Endometrium (tissue), 2 donors: ENCODE results near the gene NPAS2.

Experiments
- FAIRE-seq: peaks from 2 replicates; lab custom pipeline; 2012; peaks lifted over from hg19 to GRCh38; lab: Jason Lieb, UNC
- donor health status: control.
- donor health status: control.

NPAS2 gene

DNA sequence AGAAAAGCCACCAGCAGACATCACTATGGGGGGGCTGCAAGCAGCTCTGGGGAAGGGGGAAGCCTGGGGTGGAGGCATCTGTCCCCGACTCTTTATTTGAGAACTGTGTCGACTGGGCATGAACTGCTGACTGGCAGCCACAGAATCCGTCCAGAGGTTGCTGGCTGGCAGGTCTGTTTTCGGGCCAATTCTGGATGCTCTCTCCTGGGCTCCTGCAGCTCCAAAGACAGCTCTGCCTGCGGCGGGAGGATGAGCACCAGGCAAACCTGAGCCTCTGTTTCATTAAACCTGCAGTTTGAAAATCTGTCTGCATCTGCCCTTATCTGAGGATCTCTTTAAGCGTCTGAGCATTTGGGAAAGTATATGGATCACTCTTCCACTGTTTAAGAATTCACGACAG, 147.8 kb downstream of the NPAS2 start:
- no peak for FAIRE-seq

DNA sequence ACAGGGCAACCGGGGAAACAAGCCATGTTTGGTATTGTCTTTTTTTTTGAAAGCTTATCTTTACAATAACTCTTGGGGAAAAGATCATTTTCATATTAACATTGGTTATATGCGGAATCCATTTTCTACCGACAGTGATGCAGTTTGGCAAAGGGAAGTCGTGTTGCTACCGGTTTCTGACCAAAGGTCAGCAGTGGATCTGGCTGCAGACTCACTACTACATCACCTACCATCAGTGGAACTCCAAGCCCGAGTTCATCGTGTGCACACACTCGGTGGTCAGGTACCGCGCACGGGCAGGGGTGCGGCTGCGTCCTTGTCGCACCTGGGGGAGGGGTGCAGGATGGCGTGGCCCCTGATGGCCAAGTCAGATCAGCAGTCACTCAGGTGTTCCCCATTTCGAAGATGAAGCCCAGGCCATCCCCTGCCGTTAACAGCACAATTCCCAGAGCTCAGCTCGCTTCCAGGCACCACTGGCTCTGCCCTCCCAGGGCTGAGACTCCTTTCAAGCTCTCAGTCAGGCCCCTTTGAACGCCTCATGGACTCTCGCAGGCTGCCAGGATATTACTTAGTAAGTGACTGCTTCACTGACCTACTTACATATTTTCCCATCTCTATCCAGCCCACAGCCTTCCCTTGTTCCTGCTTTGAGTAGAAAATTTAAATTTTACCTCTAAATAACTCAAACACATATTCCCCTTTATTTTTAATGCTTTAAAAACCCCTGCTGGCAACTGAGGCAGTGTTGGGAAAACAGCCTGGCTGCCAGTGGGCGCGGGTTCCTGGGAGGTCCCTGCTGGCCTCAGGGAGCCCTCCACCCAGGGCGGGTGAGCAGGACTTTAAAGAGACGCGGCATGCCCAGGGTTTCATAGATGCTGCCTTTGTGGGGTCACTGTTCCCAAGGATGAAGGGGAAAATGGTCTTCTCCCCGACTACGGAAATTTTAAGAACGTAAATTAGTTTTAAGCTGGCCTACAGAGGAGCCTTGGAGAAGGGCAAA, 148.5 kb downstream of the NPAS2 start:
- FAIRE-seq = no peak

DNA sequence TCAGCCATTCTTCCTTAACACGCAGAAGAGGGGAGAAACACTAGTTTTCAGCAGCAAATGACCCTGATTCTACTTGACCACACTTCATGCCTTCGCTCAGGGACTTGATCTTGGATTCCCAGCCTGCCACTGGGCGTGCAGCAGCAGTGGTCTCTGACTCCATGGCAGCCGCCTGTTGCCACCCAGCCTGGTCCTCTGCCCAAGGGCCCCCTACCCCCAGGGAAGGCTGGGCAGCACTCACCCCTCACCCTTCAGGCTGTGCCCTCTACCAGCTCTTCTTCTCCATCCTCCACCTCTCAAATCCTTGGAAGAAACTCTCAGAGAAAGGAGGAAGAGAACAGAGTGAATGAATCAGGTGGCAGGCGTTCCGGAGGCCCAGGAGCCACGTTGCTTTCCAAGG, 150.1 kb downstream of the NPAS2 start:
- no peak for FAIRE-seq

- FAIRE-seq = no peak
Observed at GRCh38 chr2:100971221-100971620, 151.3 kb downstream of the NPAS2 start.

- no peak for FAIRE-seq
Observed at GRCh38 chr2:100972452-100972851, 152.5 kb downstream of the NPAS2 start.

GRCh38 chr2:100974712-100975520, 155.0 kb downstream of the NPAS2 start:
- no peak for FAIRE-seq

- FAIRE-seq = no peak
Observed at GRCh38 chr2:100975521-100975785, 155.5 kb downstream of the NPAS2 start.

- FAIRE-seq = no peak
Observed at GRCh38 chr2:100976061-100976460, 156.1 kb downstream of the NPAS2 start.

DNA sequence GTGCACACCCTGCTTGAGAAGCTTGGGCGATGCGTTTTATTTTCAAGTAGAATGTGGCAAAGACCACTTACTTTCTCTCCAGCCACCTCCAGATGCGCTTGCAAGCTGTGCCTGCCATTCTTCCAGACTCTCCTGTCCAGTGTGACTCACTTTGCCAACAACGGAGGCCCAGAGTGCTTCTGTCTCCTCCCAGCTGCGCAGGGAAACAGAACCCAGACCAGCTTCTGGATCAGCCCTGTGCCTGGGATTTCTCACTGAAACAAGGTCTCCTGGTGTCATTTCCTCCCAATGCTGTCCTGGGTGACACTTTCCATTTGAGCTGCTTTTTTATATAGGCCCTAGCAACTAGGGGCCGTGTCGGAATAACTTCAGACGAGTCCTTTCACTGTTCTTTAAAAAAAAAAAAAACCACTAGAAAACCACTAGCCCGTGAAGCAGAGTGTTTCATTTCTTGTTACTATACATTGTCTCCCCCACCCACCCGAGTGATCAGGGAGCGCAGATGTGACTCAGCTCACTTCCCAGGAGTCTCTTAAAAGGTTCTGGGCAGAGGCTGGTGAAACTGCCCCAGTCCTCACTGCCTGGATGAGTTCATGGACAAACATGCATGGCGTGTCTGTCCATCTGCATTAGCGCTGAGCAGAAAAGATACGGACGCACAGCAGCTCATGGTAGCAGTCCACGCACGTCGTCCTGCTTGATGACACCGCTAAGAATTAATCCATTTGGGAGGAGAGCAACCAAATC, 156.9 kb downstream of the NPAS2 start:
- FAIRE-seq = no peak

GRCh38 chr2:100977511-100977910, 157.6 kb downstream of the NPAS2 start:
- no peak for FAIRE-seq

DNA sequence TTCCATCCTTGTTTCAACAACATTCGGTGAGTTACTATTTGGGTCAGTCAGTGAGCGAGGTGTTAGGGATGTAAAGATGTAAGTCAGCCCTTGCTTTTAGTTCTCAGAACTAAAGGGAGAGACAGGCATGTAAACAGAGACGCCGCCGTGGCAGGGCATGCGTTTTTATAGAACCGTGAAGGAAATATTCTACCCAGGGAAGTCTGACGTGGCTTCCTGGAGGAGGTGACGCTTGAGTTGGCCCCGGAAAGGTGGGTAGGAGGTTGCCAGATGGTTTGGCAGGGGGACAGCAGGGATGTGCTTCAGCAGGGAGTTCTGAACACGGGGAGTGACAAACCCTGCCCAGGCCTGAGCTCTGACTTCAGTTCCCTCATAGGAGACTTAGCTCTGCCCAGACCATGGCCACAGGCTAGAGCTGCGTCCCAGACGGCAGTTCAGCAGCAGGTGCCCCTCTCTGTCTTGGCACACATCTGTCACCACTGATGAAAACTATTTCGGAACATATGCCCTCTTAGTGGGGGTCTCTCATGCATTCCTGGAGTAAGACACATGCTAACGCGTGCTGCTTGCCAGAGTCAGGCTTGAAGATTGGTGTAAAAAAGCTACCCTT, 158.7 kb downstream of the NPAS2 start:
- no peak for FAIRE-seq

- FAIRE-seq = no peak
Observed at GRCh38 chr2:100980046-100980445, 160.1 kb downstream of the NPAS2 start.

DNA sequence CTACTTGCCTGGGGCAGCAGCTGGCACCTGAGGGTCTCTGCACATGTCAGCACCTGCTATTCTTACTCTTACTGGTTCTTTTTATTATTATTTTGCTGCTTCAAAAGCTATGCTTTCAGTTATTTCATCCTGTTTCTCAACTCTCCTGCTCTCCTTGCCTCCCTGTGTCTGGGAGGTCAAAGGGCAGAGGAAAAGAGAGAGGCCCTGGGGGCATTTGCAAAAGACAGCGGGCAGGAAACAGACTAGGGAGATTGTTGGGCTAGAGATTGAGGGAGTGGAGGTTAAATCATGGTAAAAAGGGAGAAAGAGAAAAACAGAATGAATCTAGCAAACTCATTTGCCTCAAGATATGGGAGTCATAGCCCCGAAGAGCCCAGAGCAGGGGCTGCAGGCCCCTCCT, 161.1 kb downstream of the NPAS2 start:
- no peak for FAIRE-seq

- FAIRE-seq = no peak
Observed at GRCh38 chr2:100982431-100982861, 162.5 kb downstream of the NPAS2 start.

- no peak for FAIRE-seq
Observed at GRCh38 chr2:100983201-100983600, 163.3 kb downstream of the NPAS2 start.

DNA sequence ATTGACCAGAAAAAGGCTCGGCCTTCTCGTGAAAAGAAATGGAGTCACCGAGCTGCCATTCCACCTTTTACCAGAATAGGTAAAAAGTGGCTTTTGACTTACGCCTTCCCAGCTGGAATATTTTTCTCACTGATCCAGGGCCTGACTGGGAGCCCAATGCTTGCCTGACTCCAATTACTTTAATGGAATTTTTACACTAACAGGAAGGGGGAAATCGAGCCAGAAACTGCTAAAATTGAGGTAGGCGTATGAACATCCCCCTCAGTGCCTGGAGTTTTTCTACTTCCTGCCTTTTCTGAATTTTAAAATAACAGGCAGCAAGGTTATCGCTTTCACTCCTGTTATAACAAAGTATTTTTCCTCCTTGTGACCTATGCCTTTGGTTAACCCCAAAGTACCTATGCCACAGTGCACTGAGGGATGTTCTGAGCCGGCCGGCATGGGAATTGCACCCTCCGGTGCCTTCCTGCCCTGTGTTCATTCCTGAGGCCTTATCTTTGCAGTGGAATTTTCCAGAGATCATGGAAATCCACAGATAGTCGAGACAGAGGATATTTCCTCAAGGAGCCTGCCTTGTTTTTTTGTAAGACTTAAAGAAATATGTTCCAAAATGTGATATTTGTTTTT, 163.9 kb downstream of the NPAS2 start:
- no peak for FAIRE-seq

GRCh38 chr2:100984892-100985307, 165.0 kb downstream of the NPAS2 start:
- no peak for FAIRE-seq

DNA sequence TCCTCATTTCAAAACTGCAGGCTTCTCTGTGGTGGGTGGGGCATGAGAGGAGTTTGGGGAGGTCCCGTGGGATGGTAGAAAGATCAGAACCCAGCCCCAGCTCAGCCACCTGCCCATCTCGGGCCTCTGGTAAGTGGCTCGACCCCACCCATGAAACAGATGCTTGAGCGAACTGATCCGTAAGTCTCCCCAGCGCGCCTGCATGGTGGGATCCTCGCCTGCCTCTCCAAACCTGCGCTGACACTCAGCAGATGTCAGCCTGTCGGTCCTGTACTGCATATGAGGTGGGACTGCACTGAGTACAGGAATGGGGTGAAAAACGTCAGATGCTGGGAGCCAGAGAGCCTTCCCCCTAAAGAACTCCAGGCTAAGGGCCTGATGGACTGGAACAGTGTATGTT, 166.2 kb downstream of the NPAS2 start:
- FAIRE-seq = no peak

- no peak for FAIRE-seq
Observed at GRCh38 chr2:100987536-100987935, 167.6 kb downstream of the NPAS2 start.

DNA sequence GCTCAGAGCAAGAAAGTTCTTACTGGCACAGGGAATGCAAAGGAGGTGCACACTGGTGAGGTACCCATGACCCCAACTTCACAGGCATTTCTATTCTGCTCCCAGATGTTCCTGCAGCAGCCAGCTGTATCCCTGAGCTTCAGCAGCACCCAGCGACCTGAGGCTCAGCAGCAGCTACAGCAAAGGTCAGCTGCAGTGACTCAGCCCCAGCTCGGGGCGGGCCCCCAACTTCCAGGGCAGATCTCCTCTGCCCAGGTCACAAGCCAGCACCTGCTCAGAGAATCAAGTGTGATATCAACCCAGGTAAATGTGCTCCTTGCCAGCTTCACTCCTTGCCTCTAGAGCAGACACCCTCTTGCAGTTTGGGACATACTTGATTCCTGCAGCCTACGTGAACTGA, 168.0 kb downstream of the NPAS2 start:
- FAIRE-seq = no peak

DNA sequence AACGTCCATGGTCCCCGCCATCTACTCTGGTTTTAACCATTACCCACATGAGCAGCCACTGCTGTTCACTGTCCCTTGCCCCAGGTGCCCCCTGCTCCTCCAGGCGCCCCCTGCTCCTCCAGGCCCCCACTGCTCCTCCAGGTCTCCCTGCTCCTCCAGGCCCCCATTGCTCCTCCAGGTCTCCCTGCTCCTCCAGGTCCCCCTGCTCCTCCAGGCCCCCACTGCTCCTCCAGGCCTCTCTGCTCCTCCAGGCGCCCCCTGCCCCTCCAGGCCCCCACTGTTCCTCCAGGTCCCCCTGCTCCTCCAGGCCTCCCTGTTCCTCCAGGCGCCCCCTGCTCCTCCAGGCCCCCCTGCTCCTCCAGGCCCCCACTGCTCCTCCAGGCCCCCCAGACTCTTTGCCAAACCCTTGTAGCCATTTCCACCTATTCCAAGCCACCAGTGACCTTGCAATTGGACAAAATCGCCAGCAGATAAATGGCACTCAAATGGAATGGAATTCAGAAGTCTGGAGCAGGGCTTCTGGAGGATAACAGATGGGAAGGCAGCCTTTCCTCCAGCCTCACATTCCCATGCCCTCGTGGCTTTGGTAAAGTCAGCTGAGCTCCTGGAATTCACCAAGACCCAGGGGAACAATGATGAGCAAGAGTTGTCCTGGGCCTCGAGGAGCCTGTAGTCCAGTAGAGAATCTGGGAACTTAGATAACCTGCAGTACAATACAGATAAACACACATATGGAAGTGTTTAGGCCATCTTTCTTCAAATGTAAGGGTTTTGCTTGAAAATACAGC, 168.9 kb downstream of the NPAS2 start:
- no peak for FAIRE-seq
